H9 (cell line): ENCODE results near the gene ANKMY1. TPM values are rescaled to one million over a fixed set of nuclear protein-coding genes. Genes with fewer than 3 reads are reported as not detected.

ENCODE experiments used
- DNase-seq: peaks from one replicate; pipeline ENCODE4 v3.0.0-alpha.2; 2017
- H2AFZ ChIP-seq: one replicate; pipeline ENCODE4 v1.6.1; 2013; ENCODE audit warnings: mild to moderate bottlenecking, low read length, control low read depth, moderate library complexity
- H2AK5ac ChIP-seq: 2 replicates; pipeline ENCODE4 v1.6.1; 2013; ENCODE audit warnings: low read length, control low read depth, mixed read lengths; ENCODE audit not compliant: insufficient read length
- H2BK120ac ChIP-seq: one replicate; pipeline ENCODE4 v1.6.1; 2013; ENCODE audit warnings: low read depth, mild to moderate bottlenecking, low read length, control low read depth, inconsistent platforms; ENCODE audit not compliant: poor library complexity, severe bottlenecking
- H2BK12ac ChIP-seq: 2 replicates; pipeline ENCODE4 v1.6.1; 2013; ENCODE audit warnings: low read length, control low read depth, mixed read lengths, low read depth; ENCODE audit not compliant: insufficient read length
- H2BK15ac ChIP-seq: 2 replicates; pipeline ENCODE4 v1.6.1; 2013; ENCODE audit warnings: low read depth, low read length, control low read depth
- H2BK20ac ChIP-seq: one replicate; pipeline ENCODE4 v1.6.1; 2013; ENCODE audit warnings: low read depth, mild to moderate bottlenecking, low read length, control low read depth, inconsistent platforms; ENCODE audit not compliant: poor library complexity, severe bottlenecking
- H2BK5ac ChIP-seq: 2 replicates; pipeline ENCODE4 v1.6.1; 2013; ENCODE audit warnings: low read length, control low read depth, mixed read lengths; ENCODE audit not compliant: insufficient read length
- H3K14ac ChIP-seq: 2 replicates; pipeline ENCODE4 v1.6.1; 2013; ENCODE audit warnings: low read length, control low read depth; ENCODE audit not compliant: insufficient read depth
- H3K18ac ChIP-seq: 2 replicates; pipeline ENCODE4 v1.6.1; 2013; ENCODE audit warnings: low read depth, mild to moderate bottlenecking, mixed read lengths, low read length, control low read depth; ENCODE audit not compliant: insufficient read length
- H3K23ac ChIP-seq: 2 replicates; pipeline ENCODE4 v1.6.1; 2013; ENCODE audit warnings: low read length, control low read depth, mixed read lengths, low read depth; ENCODE audit not compliant: insufficient read length
- H3K23me2 ChIP-seq: 2 replicates; pipeline ENCODE4 v1.6.1; 2013; ENCODE audit warnings: low read depth, mild to moderate bottlenecking, mixed read lengths, low read length, control low read depth; ENCODE audit not compliant: insufficient read length, poor library complexity, severe bottlenecking
- H3K27ac ChIP-seq: 2 replicates; pipeline ENCODE4 v1.5.1; 2013; ENCODE audit warnings: low read length, control low read depth, mixed read lengths, low read depth; ENCODE audit not compliant: insufficient read length
- H3K27me3 ChIP-seq: 2 replicates; pipeline ENCODE4 v1.6.1; 2013; ENCODE audit warnings: low read length, control low read depth, inconsistent platforms; ENCODE audit not compliant: insufficient read depth
- H3K4ac ChIP-seq: 2 replicates; pipeline ENCODE4 v1.6.1; 2013; ENCODE audit warnings: low read depth, mild to moderate bottlenecking, control low read depth, inconsistent platforms, low read length, moderate library complexity
- H3K4me1 ChIP-seq: 2 replicates; pipeline ENCODE4 v1.6.1; 2013; ENCODE audit warnings: low read length, control low read depth, inconsistent platforms; ENCODE audit not compliant: insufficient read depth
- H3K4me2 ChIP-seq: 2 replicates; pipeline ENCODE4 v1.6.1; 2013; ENCODE audit warnings: low read length, control low read depth, mixed read lengths; ENCODE audit not compliant: insufficient read length, insufficient read depth
- H3K56ac ChIP-seq: 2 replicates; pipeline ENCODE4 v1.6.1; 2013; ENCODE audit warnings: low read depth, mild to moderate bottlenecking, mixed read lengths, low read length, control low read depth; ENCODE audit not compliant: insufficient read length
- H3K79me1 ChIP-seq: 2 replicates; pipeline ENCODE4 v1.6.1; 2013; ENCODE audit warnings: low read depth, mild to moderate bottlenecking, moderate library complexity, low read length, control low read depth, inconsistent platforms; ENCODE audit not compliant: insufficient read depth, poor library complexity, severe bottlenecking
- H3K79me2 ChIP-seq: 2 replicates; pipeline ENCODE4 v1.6.1; 2013; ENCODE audit warnings: low read length, control low read depth, inconsistent platforms; ENCODE audit not compliant: insufficient read depth
- H3K9ac ChIP-seq: 2 replicates; pipeline ENCODE4 v1.6.1; 2013; ENCODE audit warnings: low read length, control low read depth, mixed read lengths; ENCODE audit not compliant: insufficient read length; ENCODE audit errors: extremely low read depth
- H3K9me3 ChIP-seq: one replicate; pipeline ENCODE4 v1.6.1; 2013; ENCODE audit warnings: low read depth, low read length, inconsistent platforms; ENCODE audit not compliant: control insufficient read depth
- H3T11ph ChIP-seq: one replicate; pipeline ENCODE4 v1.6.1; 2013; ENCODE audit warnings: mild to moderate bottlenecking, low read length, control low read depth, inconsistent platforms
- H4K20me1 ChIP-seq: one replicate; pipeline ENCODE4 v1.6.1; 2013; ENCODE audit not compliant: control insufficient read depth, insufficient read length, insufficient read depth
- H4K5ac ChIP-seq: 2 replicates; pipeline ENCODE4 v1.6.1; 2013; ENCODE audit warnings: low read depth, mild to moderate bottlenecking, mixed read lengths, low read length, control low read depth; ENCODE audit not compliant: insufficient read length
- H4K8ac ChIP-seq: replicated peaks from 2 replicates; pipeline ENCODE4 v1.6.1; 2013; ENCODE audit warnings: low read length, control low read depth, mixed read lengths, low read depth; ENCODE audit not compliant: insufficient read length
- H4K91ac ChIP-seq: 2 replicates; pipeline ENCODE4 v1.6.1; 2013; ENCODE audit warnings: low read depth, mild to moderate bottlenecking, moderate library complexity, mixed read lengths, low read length, control low read depth; ENCODE audit not compliant: insufficient read length
- H3K27ac Mint-ChIP-seq, 3 experiments: 2 replicates in 2 of 3; 3 replicates in 1 of 3; pipeline ENCODE4 v1.8.0; 2020 to 2021; ENCODE audit warnings: mixed read lengths in 3 of 3, mild to moderate bottlenecking in 1 of 3, moderate library complexity in 1 of 3
- H3K27me3 Mint-ChIP-seq: 2 replicates; pipeline ENCODE4 v1.8.0; 2021; ENCODE audit warnings: low read depth, mild to moderate bottlenecking, moderate library complexity, mixed read lengths
- H3K36me3 Mint-ChIP-seq, 3 experiments: 2 replicates in 2 of 3; 3 replicates in 1 of 3; pipeline ENCODE4 v1.8.0; 2020 to 2021; ENCODE audit warnings: low read depth in 3 of 3, mixed read lengths in 3 of 3; ENCODE audit not compliant: insufficient read depth in 1 of 3
- H3K4me1 Mint-ChIP-seq, 2 experiments: 2 replicates each; pipeline ENCODE4 v1.8.0; 2020; ENCODE audit warnings: mixed read lengths in 2 of 2
- H3K4me3 Mint-ChIP-seq, 2 experiments: 2 replicates in 1 of 2; 3 replicates in 1 of 2; pipeline ENCODE4 v1.8.0; 2020 to 2021; ENCODE audit warnings: mild to moderate bottlenecking in 2 of 2, mixed read lengths in 2 of 2, moderate library complexity in 1 of 2
- H3K9me3 Mint-ChIP-seq, 2 experiments: 2 replicates in 1 of 2; 3 replicates in 1 of 2; pipeline ENCODE4 v1.8.0; 2020; ENCODE audit warnings: mild to moderate bottlenecking in 2 of 2, mixed read lengths in 2 of 2, moderate library complexity in 1 of 2
- CTCF ChIP-seq: fragments of 200-600 bp; sonication (generic); conservative IDR thresholded peaks from 3 replicates; pipeline ENCODE4 v1.8.0; 2021; ENCODE audit warnings: antibody characterized with exemption, mild to moderate bottlenecking
- whole genome bisulfite sequencing: extraction: QIAGEN DNeasy Blood & Tissue Kit; methylation state at CpG from one replicate; pipeline ENCODE4 v1.1.7; 2013; ENCODE audit warnings: missing lambda C conversion rate, low lambda C conversion rate, mixed read lengths; ENCODE audit not compliant: insufficient read length; ENCODE audit errors: extremely low coverage; 5-methylcytosine and 5-hydroxymethylcytosine counted together
- total RNA-seq: library from RNA; stranded (reverse); gene quantifications from 2 replicates; pipeline ENCODE4 v1.2.1, GENCODE V29; 2021

Gene ANKMY1
- total RNA-seq, 1 experiment from 2014 or later = 13.7 TPM

DNA sequence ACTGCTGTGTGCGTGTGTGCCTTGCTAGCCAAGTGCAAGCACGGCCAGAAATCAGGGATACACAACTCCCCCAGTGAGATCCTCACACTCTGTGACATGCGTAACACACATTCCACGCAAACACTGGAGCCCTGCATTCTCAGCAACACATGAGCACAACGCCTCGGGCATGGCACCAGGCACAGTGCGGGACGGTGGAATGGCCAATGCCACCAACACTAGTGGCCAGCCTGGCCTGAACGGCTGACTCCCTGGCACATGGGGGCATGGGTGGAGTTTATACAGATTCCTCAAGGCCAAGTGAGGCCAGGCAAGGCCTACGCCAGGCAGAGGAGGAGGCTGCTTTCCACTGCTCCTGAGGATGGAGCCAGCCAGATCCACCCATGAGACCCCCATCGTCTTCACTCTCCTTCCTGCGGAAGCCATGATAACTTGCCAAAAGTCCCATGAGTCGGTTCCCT is 56.2 kb downstream of the ANKMY1 start:
- no CpG with 5 or more reads among the region's 13 CpGs for WGBS
- no peak overlapping the region for H4K8ac ChIP-seq
- no peak overlapping the region for H3K4me3 Mint-ChIP-seq

More for the DNA sequence above, 56.2 kb downstream of the ANKMY1 start:
- H4K91ac ChIP-seq = no peak overlapping the region
- H2BK120ac ChIP-seq = no peak overlapping the region
- no peak overlapping the region for H2BK20ac ChIP-seq
- H3K79me2 ChIP-seq = no peaks in the 10 kb centered on the region
- no peaks in the 10 kb centered on the region for H3K4me1 Mint-ChIP-seq
- no peak overlapping the region for H2AK5ac ChIP-seq
- no peak overlapping the region for H3K4ac ChIP-seq
- H3K56ac ChIP-seq = no peak overlapping the region
- no peaks in the 10 kb centered on the region for H4K20me1 ChIP-seq
- no peak overlapping the region for H2BK5ac ChIP-seq
- no peaks in the 10 kb centered on the region for H3K23me2 ChIP-seq
- no peaks in the 10 kb centered on the region for H3K27me3 ChIP-seq
- no peak overlapping the region for H2BK15ac ChIP-seq
- no peak overlapping the region for H3K27ac Mint-ChIP-seq
- H3K27me3 Mint-ChIP-seq = no peaks in the 10 kb centered on the region; the same call in none of the 2 replicates
- H3K36me3 Mint-ChIP-seq = peaks cover 0 to 3% (median 3%) of the 10 kb centered on the region in 3 experiments; a peak in 2 of 7 replicates
- no peak for TF ChIP-seq CTCF
- no peak overlapping the region for H3K4me2 ChIP-seq
- no peaks in the 10 kb centered on the region for H3K9me3 ChIP-seq
- peaks cover 0 to 4% of the 10 kb centered on the region in 2 experiments; a peak in 1 of 5 replicates for H3K9me3 Mint-ChIP-seq
- H2AFZ ChIP-seq = no peak overlapping the region
- peak; percentile 10 for DNase-seq
- H3K79me1 ChIP-seq = no peaks in the 10 kb centered on the region
- H3K9ac ChIP-seq = no peak overlapping the region
- no peak overlapping the region for H4K5ac ChIP-seq
- H3K18ac ChIP-seq = no peak overlapping the region
- no peak overlapping the region for H3T11ph ChIP-seq
- no peak overlapping the region for H3K14ac ChIP-seq
- H3K23ac ChIP-seq = no peak overlapping the region
- H3K27ac ChIP-seq = no peak overlapping the region
- no peak overlapping the region for H2BK12ac ChIP-seq
- H3K4me1 ChIP-seq = no peaks in the 10 kb centered on the region
